ENCODE measurements around the gene TMTC1.

DNA sequence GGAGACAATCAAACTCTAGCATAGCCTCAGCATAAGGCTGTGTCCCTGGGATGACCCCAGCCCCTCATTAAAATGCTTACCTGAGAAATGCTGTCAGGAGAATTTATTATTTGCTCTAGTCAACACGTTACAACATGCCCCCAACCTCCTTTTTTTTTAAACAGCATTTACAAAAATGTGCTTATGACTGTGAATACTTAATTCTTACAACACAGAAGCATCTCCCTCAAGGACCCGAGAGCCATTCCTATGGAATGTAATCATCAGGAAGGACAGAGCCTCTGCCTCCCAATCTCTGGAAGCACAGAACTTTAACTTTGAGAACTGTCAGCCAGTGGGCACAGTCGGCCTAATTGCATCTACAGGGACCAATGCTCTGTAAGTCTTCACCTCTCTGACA, 149.7 kb downstream of the TMTC1 start:
- TF ChIP-seq, protein P1, sequence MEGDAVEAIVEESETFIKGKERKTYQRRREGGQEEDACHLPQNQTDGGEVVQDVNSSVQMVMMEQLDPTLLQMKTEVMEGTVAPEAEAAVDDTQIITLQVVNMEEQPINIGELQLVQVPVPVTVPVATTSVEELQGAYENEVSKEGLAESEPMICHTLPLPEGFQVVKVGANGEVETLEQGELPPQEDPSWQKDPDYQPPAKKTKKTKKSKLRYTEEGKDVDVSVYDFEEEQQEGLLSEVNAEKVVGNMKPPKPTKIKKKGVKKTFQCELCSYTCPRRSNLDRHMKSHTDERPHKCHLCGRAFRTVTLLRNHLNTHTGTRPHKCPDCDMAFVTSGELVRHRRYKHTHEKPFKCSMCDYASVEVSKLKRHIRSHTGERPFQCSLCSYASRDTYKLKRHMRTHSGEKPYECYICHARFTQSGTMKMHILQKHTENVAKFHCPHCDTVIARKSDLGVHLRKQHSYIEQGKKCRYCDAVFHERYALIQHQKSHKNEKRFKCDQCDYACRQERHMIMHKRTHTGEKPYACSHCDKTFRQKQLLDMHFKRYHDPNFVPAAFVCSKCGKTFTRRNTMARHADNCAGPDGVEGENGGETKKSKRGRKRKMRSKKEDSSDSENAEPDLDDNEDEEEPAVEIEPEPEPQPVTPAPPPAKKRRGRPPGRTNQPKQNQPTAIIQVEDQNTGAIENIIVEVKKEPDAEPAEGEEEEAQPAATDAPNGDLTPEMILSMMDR (IDR thresholded peaks at IDR 0.05; ENCODE audit: low read length), result no peak
- TF ChIP-seq EZH2 (IDR thresholded peaks at IDR 0.05; ENCODE audit: borderline replicate concordance, low read length), result no peak

All from OCI-LY1 (cell line).